Cardiac muscle cell (in vitro differentiated cells and primary cell): ENCODE results near the gene KRT37. TPM values are rescaled to one million over a fixed set of nuclear protein-coding genes. Genes with fewer than 3 reads are reported as not detected.

Experiments used
- DNase-seq, 2 donors: peaks; one replicate each; pipeline versions ENCODE4 v3.0.0 to v3.0.0-alpha.2; 2010 to 2017; ENCODE audit warnings: low read depth in 1 of 2, low spot score in 1 of 2
- H3K27ac ChIP-seq: fragments of 200-600 bp; sonication (generic); 2 replicates; pipeline ENCODE4 v1.5.1; 2016
- H3K27me3 ChIP-seq: fragments of 200-600 bp; sonication (generic); 2 replicates; pipeline ENCODE4 v1.6.0; 2016; ENCODE audit warnings: control low read depth
- H3K36me3 ChIP-seq: fragments of 200-600 bp; sonication (generic); 2 replicates; pipeline ENCODE4 v1.5.1; 2016; ENCODE audit warnings: control low read depth
- H3K4me1 ChIP-seq: fragments of 200-600 bp; sonication (generic); 2 replicates; pipeline ENCODE4 v1.8.1; 2017; ENCODE audit warnings: low read depth, mild to moderate bottlenecking, mixed run types
- H3K4me3 ChIP-seq: fragments of 200-600 bp; sonication (generic); 2 replicates; pipeline ENCODE4 v1.5.1; 2016; ENCODE audit warnings: mild to moderate bottlenecking
- H3K9me3 ChIP-seq: fragments of 200-600 bp; sonication (generic); 2 replicates; pipeline ENCODE4 v1.5.1; 2017; ENCODE audit warnings: low read depth, mild to moderate bottlenecking, control low read depth
- CTCF ChIP-seq: IDR thresholded peaks from 2 replicates; pipeline ENCODE4 v1.5.1; 2012; ENCODE audit warnings: low read depth, mild to moderate bottlenecking, low read length
- polyA plus RNA-seq: library from polyadenylated mRNA; unstranded; fragments of >200 nt; fragmentation: Nextera tagmentation; extraction: Ambion mirVana; gene quantifications from 2 replicates; pipeline ENCODE4 v1.2.1, GENCODE V29; 2016
- total RNA-seq: library from RNA; depleted of rRNA; stranded (reverse); fragments of >200 nt; gene quantifications from 2 replicates; pipeline ENCODE4 v1.2.3, GENCODE V29; 2016

KRT37 gene
- total and polyA plus RNA-seq, 2 experiments from 2014 or later, result not detected

DNA sequence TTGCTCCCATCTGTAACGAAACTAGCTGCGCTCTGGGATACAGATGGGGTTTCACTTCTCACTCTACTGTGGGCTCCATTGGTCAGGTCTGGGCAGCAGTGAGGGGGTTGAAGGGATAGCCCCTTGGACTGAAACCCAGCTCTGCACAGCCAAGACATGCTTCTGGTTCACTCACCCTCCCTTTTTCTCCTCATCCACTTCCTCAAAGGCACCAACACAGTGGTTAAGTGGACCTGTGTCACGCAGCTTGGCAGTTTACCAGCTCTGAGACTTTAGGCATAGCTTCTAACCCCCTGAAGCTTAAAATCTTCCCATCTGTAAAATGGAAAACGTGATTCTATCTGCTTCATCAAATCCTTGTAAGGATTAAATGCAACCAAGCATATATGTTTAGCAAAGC lies 27.9 kb upstream of the KRT37 start:
- Histone ChIP-seq H3K27ac (no peak overlapping the region), H3K4me1 (no peaks in the 10 kb centered on the region), H3K4me3 (no peak overlapping the region), H3K27me3 (peaks cover 5% of the 10 kb centered on the region), H3K9me3 (no peaks in the 10 kb centered on the region), H3K36me3 (no peaks in the 10 kb centered on the region)
- TF ChIP-seq CTCF, result no peak
- DNase-seq, result no peak

DNA sequence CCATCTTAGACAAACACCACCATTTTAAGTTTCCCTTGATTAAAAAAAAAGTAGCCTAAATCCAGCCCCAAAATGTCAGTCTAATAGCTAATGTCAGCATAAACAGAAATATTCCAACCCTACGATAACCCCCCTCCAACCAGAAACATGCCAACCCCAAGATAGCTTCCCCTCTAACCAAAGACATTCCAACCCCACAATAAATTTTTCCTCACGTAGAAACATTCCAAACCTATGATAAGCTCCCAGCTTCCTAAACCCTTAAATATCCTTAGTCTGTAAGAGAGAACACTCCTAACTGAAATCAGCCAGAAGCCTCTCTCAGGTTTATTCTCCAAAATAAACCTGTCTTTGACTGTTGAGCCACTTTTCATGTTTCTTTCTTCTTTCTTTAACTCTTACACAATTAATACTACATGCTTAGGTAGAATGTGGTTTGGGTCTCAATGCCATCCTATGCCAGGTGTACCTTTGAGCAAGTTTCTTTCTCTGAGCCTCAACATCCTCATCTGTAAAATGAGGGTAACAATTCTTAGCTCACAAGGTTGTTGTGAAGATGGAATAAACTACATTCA lies 26.9 kb upstream of the KRT37 start:
- no peak overlapping the region for H3K4me3 ChIP-seq
- peaks cover 4% of the 10 kb centered on the region for H3K27me3 ChIP-seq
- DNase-seq, result peak in 1 of 2 donors; percentile 21
- no peaks in the 10 kb centered on the region for H3K9me3 ChIP-seq
- no peak overlapping the region for H3K27ac ChIP-seq
- H3K4me1 ChIP-seq, result no peaks in the 10 kb centered on the region
- H3K36me3 ChIP-seq, result no peaks in the 10 kb centered on the region
- no peak for TF ChIP-seq CTCF

DNA sequence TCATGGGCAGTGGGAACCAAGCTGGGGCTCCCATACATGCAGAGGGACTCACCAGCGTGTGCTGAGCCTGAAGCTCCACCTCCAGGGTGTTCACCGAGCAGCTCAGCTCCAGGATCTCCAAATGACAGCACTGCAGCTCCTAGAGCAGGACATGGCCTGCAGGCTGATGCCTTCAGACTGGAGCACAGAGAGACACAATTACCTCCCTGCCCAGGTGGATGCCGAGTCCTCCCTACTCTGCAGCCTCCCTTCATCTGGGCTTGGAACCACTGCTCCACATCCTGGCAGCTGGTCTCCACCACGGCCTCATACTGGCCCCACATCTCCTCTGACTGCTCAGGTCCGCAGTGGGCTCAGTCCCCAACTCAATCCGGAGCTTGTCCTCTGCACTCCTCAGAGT lies 24.6 kb upstream of the KRT37 start:
- H3K36me3 ChIP-seq, result no peaks in the 10 kb centered on the region
- TF ChIP-seq CTCF, result no peak
- no peaks in the 10 kb centered on the region for H3K4me1 ChIP-seq
- DNase-seq, result no peak
- no peak overlapping the region for H3K4me3 ChIP-seq
- H3K27me3 ChIP-seq, result peaks cover 11% of the 10 kb centered on the region
- H3K9me3 ChIP-seq, result no peaks in the 10 kb centered on the region
- H3K27ac ChIP-seq, result no peak overlapping the region

- Histone ChIP-seq H3K36me3 (no peaks in the 10 kb centered on the region), H3K9me3 (no peaks in the 10 kb centered on the region), H3K27ac (no peak overlapping the region), H3K4me3 (no peak overlapping the region), H3K4me1 (no peaks in the 10 kb centered on the region), H3K27me3 (peaks cover 17% of the 10 kb centered on the region)
- peak in 1 of 2 donors; percentile 59 for DNase-seq
- no peak for TF ChIP-seq CTCF
Observed at GRCh38 chr17:41448506-41448905, 24.1 kb upstream of the KRT37 start.

- peaks cover 32% of the 10 kb centered on the region for H3K27me3 ChIP-seq
- H3K4me1 ChIP-seq, result no peaks in the 10 kb centered on the region
- no peaks in the 10 kb centered on the region for H3K9me3 ChIP-seq
- no peak overlapping the region for H3K4me3 ChIP-seq
- TF ChIP-seq CTCF, result no peak
- peak in 1 of 2 donors; percentile 78 for DNase-seq
- no peaks in the 10 kb centered on the region for H3K36me3 ChIP-seq
- no peak overlapping the region for H3K27ac ChIP-seq
Observed at GRCh38 chr17:41446806-41447205, 22.4 kb upstream of the KRT37 start.
